GM23248 (cell line): ENCODE measurements around the gene GABRG3. TPM values are rescaled to one million over a fixed set of nuclear protein-coding genes. Genes with fewer than 3 reads are reported as not detected.

Source experiments
- DNase-seq: peaks from one replicate; pipeline ENCODE4 v3.0.0-alpha.2; 2015
- H2AFZ ChIP-seq: fragments of 200-600 bp; sonication (generic); 2 replicates; pipeline ENCODE4 v1.6.1; 2016; ENCODE audit warnings: antibody characterized with exemption
- H3F3A ChIP-seq: fragments of 200-600 bp; sonication (generic); 2 replicates; pipeline ENCODE4 v1.6.1; 2016; ENCODE audit warnings: mild to moderate bottlenecking, antibody characterized with exemption, mixed run types; ENCODE audit not compliant: insufficient read depth
- H3K27ac ChIP-seq: fragments of 200-600 bp; sonication (generic); 2 replicates; pipeline ENCODE4 v1.5.1; 2016; ENCODE audit warnings: mild to moderate bottlenecking
- H3K27me3 ChIP-seq: fragments of 200-600 bp; sonication (generic); replicated peaks from 2 replicates; pipeline ENCODE4 v1.6.1; 2016; ENCODE audit warnings: mild to moderate bottlenecking; ENCODE audit not compliant: insufficient read depth
- H3K36me3 ChIP-seq: fragments of 200-600 bp; sonication (generic); 2 replicates; pipeline ENCODE4 v1.6.1; 2016; ENCODE audit warnings: low read depth, mild to moderate bottlenecking
- H3K4me1 ChIP-seq: fragments of 200-600 bp; sonication (generic); 2 replicates; pipeline ENCODE4 v1.6.1; 2016; ENCODE audit warnings: mild to moderate bottlenecking; ENCODE audit not compliant: insufficient read depth
- H3K4me2 ChIP-seq: fragments of 200-600 bp; sonication (generic); one replicate; pipeline ENCODE4 v1.6.1; 2016; ENCODE audit warnings: mild to moderate bottlenecking; ENCODE audit not compliant: unreplicated experiment
- H3K4me3 ChIP-seq: fragments of 200-600 bp; sonication (generic); 2 replicates; pipeline ENCODE4 v1.5.1; 2016; ENCODE audit warnings: mild to moderate bottlenecking
- H3K79me2 ChIP-seq: fragments of 200-600 bp; sonication (generic); 2 replicates; pipeline ENCODE4 v1.6.1; 2016; ENCODE audit warnings: mild to moderate bottlenecking; ENCODE audit not compliant: insufficient read depth
- H3K9ac ChIP-seq: fragments of 200-600 bp; sonication (generic); 2 replicates; pipeline ENCODE4 v1.6.1; 2016; ENCODE audit warnings: mild to moderate bottlenecking
- H3K9me2 ChIP-seq: fragments of 200-600 bp; sonication (generic); 2 replicates; pipeline ENCODE4 v1.6.1; 2016; ENCODE audit warnings: mixed run types, mild to moderate bottlenecking, moderate library complexity; ENCODE audit not compliant: insufficient read depth
- H3K9me3 ChIP-seq: fragments of 200-600 bp; sonication (generic); one replicate; pipeline ENCODE4 v1.6.1; 2017; ENCODE audit warnings: low read depth
- H4K20me1 ChIP-seq: fragments of 200-600 bp; sonication (generic); 2 replicates; pipeline ENCODE4 v1.6.0; 2016; ENCODE audit not compliant: insufficient read depth
- EZH2 ChIP-seq: fragments of 200-600 bp; sonication (generic); IDR thresholded peaks from 2 replicates; pipeline ENCODE4 v1.6.1; 2018; ENCODE audit warnings: antibody characterized with exemption, mild to moderate bottlenecking; ENCODE audit not compliant: insufficient read depth, poor library complexity, severe bottlenecking
- EZH2phosphoT487 ChIP-seq: fragments of 200-600 bp; sonication (generic); IDR thresholded peaks from 2 replicates; pipeline ENCODE4 v1.6.1; 2018; ENCODE audit warnings: antibody characterized with exemption, moderate library complexity, mild to moderate bottlenecking, low read depth; ENCODE audit not compliant: insufficient read depth
- WGBS, 2 experiments: methylation state at CpG; one replicate each; pipeline ENCODE4 v1.1.6; 2015 to 2017; ENCODE audit warnings: low lambda C conversion rate in 2 of 2, low coverage in 1 of 2; ENCODE audit errors: missing lambda C conversion rate in 2 of 2; 5-methylcytosine and 5-hydroxymethylcytosine counted together
- in situ Hi-C: fragments of 300-500 bp; cut with MboI; formaldehyde crosslinking; loops from 2 replicates; pipeline ENCODE4 v1.15.0; 2020
- polyA plus RNA-seq: library from polyadenylated mRNA; unstranded; fragments of >200 nt; fragmentation: Nextera tagmentation; extraction: Ambion mirVana; gene quantifications from 2 replicates; pipeline ENCODE4 v1.2.1, GENCODE V29; 2016
- total RNA-seq: library from RNA; depleted of rRNA; stranded (reverse); fragments of >200 nt; shearing (Covaris generic); gene quantifications from 2 replicates; pipeline ENCODE4 v1.2.3, GENCODE V29; 2014

Gene GABRG3
- total and polyA plus RNA-seq, 2 experiments from 2014 or later = not detected

GRCh38 chr15:27089676-27090075 lies 118.7 kb downstream of the GABRG3 start:
- no peak for DNase-seq
- Histone ChIP-seq H3K4me2 (no peak overlapping the region), H3K36me3 (no peaks in the 10 kb centered on the region), H3K4me3 (no peak overlapping the region), H3K4me1 (no peaks in the 10 kb centered on the region), H3K27me3 (no peaks in the 10 kb centered on the region), H3K9ac (no peak overlapping the region), H3K9me2 (no peaks in the 10 kb centered on the region), H3K27ac (no peak overlapping the region), H2AFZ (no peak overlapping the region), H4K20me1 (no peaks in the 10 kb centered on the region), H3F3A (0 out of 2 replicates have a peak, but pooled peaks cover 4% of the 10 kb centered on the region), H3K9me3 (no peaks in the 10 kb centered on the region), H3K79me2 (no peaks in the 10 kb centered on the region)
- 62 to 65% methylated on average over 5 of the region's 5 CpGs for WGBS, 2 experiments
- in situ Hi-C loops = no loop called here
- no peak for TF ChIP-seq EZH2
- TF ChIP-seq EZH2phosphoT487 = no peak

GRCh38 chr15:27091270-27091940 lies 120.4 kb downstream of the GABRG3 start:
- in situ Hi-C loops = no loop called here
- TF ChIP-seq EZH2phosphoT487 (no peak), EZH2 (no peak)
- no peaks in the 10 kb centered on the region for H3K36me3 ChIP-seq
- WGBS, 2 experiments = 25 to 29% methylated on average over 9 of the region's 9 CpGs
- H3K27me3 ChIP-seq = no peaks in the 10 kb centered on the region
- no peaks in the 10 kb centered on the region for H4K20me1 ChIP-seq
- no peak overlapping the region for H3K9ac ChIP-seq
- H3K4me1 ChIP-seq = no peaks in the 10 kb centered on the region
- H3K4me2 ChIP-seq = no peak overlapping the region
- H3K79me2 ChIP-seq = no peaks in the 10 kb centered on the region
- peak overlapping the region; percentile 36; the same call in 1 of the 2 replicates for H2AFZ ChIP-seq
- no peaks in the 10 kb centered on the region for H3K9me3 ChIP-seq
- H3K4me3 ChIP-seq = no peak overlapping the region
- no peak overlapping the region for H3K27ac ChIP-seq
- no peaks in the 10 kb centered on the region for H3K9me2 ChIP-seq
- DNase-seq = peak; percentile 57
- 0 out of 2 replicates have a peak, but pooled peaks cover 9% of the 10 kb centered on the region for H3F3A ChIP-seq

GRCh38 chr15:27092390-27092789 lies 121.4 kb downstream of the GABRG3 start:
- WGBS, 2 experiments = 50 to 54% methylated on average over 10 of the region's 10 CpGs

GRCh38 chr15:27094235-27094634 lies 123.3 kb downstream of the GABRG3 start:
- H3K9me3 ChIP-seq = no peaks in the 10 kb centered on the region
- H3K4me1 ChIP-seq = no peaks in the 10 kb centered on the region
- 0 out of 2 replicates have a peak, but pooled peaks cover 11% of the 10 kb centered on the region for H3F3A ChIP-seq
- no peak overlapping the region for H3K4me3 ChIP-seq
- 60 to 81% methylated on average over 1 of the region's 1 CpG for WGBS, 2 experiments
- H3K9ac ChIP-seq = no peak overlapping the region
- H3K36me3 ChIP-seq = no peaks in the 10 kb centered on the region
- no peak overlapping the region for H3K27ac ChIP-seq
- TF ChIP-seq EZH2 = no peak
- no peaks in the 10 kb centered on the region for H4K20me1 ChIP-seq
- H2AFZ ChIP-seq = no peak overlapping the region
- H3K27me3 ChIP-seq = no peaks in the 10 kb centered on the region
- DNase-seq = no peak
- no peak overlapping the region for H3K4me2 ChIP-seq
- H3K79me2 ChIP-seq = no peaks in the 10 kb centered on the region
- no peaks in the 10 kb centered on the region for H3K9me2 ChIP-seq
- in situ Hi-C loops = no loop called here

More at GRCh38 chr15:27092390-27092789, 121.4 kb downstream of the GABRG3 start:
- H3K4me3 ChIP-seq = no peak overlapping the region
- H3K4me2 ChIP-seq = no peak overlapping the region
- no peak for DNase-seq
- no peaks in the 10 kb centered on the region for H3K9me2 ChIP-seq
- H3K27ac ChIP-seq = no peak overlapping the region
- no peaks in the 10 kb centered on the region for H3K36me3 ChIP-seq
- no peak overlapping the region for H3K9ac ChIP-seq
- 0 out of 2 replicates have a peak, but pooled peaks cover 11% of the 10 kb centered on the region for H3F3A ChIP-seq
- H4K20me1 ChIP-seq = no peaks in the 10 kb centered on the region
- no peak overlapping the region for H2AFZ ChIP-seq
- in situ Hi-C loops = no loop called here
- no peaks in the 10 kb centered on the region for H3K9me3 ChIP-seq
- no peaks in the 10 kb centered on the region for H3K27me3 ChIP-seq
- H3K79me2 ChIP-seq = no peaks in the 10 kb centered on the region
- no peaks in the 10 kb centered on the region for H3K4me1 ChIP-seq
- no peak for TF ChIP-seq EZH2
- no peak for TF ChIP-seq EZH2phosphoT487
